ENCODE results near the gene CDH3.
"Not testable (repeated sequence)": the region's sequence is repeated elsewhere in the genome, so short reads cannot be mapped to it uniquely, and the experiment has no call there.

The CDH3 gene

DNA sequence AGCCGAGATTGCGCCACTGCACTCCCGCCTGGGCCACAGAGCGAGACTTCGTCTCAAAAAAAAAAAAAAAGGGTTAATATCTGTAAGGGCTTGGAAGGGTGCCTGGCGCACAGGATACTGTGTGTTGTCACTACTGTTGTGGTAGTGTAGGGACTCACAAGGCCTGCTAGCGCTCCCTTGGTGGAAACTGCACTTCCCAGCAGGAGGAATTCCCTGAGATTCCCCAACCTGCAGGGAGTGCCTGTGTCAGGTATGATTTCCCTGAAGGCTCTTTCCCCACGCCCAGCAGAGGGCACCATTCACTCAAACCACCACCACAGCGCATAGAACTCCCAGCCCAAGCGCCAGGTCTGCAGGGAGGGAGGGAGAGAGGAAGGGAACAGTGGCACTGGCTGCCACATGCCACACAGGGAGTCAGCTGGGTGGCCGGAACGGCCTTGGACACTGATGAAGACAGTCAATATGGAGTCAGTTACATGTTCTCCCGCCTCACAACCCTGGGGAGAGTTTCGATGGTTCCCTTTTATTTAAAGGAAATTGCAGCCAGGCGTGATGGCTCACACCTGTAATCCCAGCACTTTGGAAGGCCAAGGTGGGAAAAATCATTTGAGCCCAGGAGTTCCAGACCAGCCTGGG is 59.2 kb downstream of the CDH3 start:
- peak; percentile 89 for DNase-seq (ENCODE audit: low spot score)

DNA sequence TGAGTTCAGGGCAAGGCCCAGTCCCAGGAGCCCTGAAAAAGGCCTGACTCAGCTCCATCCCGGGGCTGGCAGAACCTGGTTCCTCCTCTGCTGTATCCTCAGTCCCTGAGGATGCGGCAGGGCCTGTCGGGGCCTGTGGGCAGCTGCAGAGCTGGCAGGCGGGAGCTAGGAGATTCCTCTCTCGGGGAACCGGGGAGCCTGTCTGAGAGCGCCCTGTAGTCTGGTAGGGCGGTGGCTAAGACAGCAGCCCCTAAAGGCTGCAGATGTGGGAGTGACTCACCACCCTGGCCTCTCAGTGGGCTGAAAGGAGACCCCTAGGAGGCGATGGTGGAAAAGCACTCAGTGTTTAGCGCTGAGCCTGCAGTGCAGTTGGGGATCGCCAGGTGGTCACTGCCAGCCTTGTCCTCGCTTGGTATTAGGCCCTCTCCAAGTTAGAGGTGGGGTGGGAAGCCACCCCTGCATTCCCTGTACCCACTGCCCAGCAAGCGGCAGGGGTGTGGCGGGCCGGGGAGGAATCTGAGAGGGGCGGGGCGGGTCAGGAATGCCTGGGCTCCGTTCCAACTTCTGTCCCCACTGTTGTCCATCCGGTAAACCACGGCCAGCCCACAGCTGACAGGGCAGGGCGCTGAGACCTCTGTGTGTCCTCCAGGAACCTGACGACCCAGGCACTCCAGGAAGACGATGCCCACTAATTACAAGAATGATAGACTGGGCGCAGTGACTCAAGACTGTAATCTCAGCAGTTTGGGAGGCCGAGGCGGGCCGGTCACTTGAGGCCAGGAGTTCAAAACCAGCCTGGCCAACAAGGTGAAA is 62.4 kb downstream of the CDH3 start:
- no peak for DNase-seq (ENCODE audit: low spot score)

- no peak for DNase-seq (ENCODE audit: low spot score)
Measured at GRCh38 chr16:68710211-68710610, 65.1 kb downstream of the CDH3 start.

DNA sequence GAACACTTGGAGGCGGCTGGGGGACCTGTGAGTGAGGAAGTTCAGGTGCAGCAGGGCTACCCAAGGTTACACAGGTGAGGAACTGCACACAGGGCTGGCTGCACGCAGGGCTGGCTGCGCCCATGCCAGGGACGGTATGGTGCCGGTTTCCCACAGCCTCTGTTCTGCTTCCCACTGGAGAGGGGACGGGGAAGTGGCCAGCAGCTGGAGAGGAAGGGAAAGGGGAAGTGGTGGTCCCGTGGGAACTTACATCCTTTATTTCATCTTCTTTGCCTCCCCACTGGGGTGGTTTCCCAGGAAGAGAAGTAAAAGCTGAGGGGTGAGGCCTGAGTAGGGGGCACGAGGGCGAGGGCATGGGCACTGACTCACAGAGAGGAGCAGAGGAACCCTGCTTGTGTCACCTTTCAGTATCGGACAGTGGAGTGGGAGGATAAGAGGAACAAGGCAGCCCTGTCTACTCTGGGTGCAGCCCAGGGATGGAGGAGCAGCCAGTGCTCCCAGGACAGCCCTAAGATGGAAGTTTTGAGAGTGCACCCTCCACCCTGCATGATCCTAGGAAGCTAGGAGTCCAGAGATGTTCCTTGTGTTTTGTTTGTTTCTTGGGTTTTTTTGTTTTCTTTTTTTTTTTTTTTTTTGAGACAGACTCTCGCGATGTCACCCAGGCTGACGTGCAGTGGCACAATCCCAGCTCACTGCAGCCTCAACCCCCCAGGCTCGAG is 66.5 kb downstream of the CDH3 start:
- no peak for DNase-seq (ENCODE audit: low spot score)

DNA sequence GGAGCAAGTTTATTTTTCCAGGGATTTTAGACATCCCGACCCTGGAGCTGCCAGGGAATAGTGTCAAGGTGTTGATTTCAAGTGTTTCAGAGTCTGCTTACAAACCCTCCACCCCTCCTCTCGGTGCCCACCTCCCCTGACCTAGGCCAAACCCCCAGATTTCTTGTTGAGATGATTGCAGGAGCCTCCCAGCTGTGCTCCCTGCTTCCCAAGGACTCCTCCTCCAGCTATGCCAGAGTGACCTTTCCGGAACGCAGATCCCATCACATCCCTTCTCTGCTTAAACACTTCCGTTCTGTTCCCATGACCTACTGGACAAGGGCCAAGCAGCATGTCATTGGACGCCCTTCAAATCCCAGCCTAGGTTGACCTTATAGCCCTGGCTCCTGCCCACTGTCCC is 68.3 kb downstream of the CDH3 start:
- no peak for DNase-seq (ENCODE audit: low spot score)

GRCh38 chr16:68715471-68715870 is 70.4 kb downstream of the CDH3 start:
- no peak for DNase-seq (ENCODE audit: low spot score)

DNA sequence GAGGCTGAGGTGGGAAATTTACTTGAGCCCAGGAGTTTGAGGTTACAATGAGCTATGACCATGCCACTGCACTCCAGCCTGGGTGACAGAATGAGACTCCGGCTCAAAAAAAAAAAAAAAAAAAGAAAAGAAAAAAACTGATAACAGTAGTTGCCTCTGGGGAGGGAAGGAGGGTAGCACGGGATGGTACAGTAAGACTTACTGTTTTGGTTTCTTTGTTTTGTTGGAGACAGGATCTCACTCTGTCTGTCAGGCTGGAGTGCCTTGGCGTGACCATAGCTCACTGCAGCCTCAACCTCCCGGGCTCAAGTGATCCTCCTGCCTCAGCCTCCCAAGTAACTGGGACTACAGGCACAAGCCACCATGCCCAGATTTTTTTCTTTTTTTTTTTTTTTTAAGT is 71.4 kb downstream of the CDH3 start:
- not testable (repeated sequence) for DNase-seq (ENCODE audit: low spot score)

DNA sequence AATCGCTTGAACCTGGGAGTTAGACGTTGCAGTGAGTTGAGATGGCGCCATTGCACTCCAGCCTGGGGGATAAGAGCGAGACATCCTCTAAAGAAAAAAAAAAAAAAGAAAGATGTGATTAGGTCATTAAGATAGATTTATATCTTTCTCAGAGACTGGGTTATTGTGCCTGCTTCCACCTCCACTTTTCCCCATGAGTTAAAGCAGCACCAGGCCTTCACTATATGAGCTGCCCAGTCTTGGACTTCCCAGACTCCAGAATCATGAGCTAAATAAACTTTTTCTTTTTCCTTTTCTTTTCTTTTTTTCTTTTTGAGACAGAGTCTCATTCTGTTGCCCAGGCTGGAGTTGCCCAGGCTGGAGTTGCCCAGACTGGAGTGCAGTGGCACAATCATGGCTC is 72.6 kb downstream of the CDH3 start:
- no peak for DNase-seq (ENCODE audit: low spot score)

DNA sequence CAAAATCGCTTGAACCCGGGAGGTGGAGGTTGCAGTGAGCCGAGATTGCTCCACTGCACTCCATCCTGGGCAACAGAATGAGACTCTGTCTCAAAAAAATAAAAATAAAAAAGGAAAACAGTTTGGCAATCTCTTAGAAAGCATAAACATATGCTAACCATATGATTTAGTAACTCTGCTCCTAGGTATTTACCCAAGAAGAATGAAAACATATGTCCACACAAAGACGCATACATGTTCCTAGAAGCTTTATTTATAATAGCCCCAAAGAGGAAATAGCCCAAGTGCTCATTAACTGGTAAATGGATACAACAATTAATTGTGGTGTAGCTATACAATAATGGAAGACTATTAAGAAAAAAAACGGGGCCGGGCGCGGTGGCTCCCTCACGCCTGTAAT is 73.5 kb downstream of the CDH3 start:
- no peak for DNase-seq (ENCODE audit: low spot score)

DNA sequence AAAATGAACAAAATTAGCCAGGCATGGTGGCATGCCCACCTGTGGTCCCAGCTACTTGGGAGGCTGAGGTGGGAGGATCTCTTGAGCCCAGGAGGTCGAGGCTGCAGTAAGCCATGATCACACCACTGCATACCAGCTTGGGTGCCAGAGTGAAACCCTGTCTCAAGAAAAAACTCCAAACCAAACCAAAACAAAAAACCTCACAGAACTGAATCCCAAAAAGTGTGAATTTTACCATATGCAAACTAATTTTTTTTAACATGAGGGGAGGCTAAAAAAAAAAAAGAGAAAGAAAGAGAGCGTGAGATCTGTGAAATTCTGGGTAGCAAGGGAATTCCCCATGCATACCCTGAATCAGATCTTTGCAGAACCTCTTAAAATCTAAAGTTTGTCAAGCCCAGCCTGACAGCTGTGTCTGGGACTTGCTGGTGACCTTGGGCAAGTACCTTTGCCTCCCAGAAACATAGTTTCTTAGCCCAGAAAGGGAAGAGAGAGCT is 74.9 kb downstream of the CDH3 start:
- DNase-seq (ENCODE audit: low spot score) = no peak

DNA sequence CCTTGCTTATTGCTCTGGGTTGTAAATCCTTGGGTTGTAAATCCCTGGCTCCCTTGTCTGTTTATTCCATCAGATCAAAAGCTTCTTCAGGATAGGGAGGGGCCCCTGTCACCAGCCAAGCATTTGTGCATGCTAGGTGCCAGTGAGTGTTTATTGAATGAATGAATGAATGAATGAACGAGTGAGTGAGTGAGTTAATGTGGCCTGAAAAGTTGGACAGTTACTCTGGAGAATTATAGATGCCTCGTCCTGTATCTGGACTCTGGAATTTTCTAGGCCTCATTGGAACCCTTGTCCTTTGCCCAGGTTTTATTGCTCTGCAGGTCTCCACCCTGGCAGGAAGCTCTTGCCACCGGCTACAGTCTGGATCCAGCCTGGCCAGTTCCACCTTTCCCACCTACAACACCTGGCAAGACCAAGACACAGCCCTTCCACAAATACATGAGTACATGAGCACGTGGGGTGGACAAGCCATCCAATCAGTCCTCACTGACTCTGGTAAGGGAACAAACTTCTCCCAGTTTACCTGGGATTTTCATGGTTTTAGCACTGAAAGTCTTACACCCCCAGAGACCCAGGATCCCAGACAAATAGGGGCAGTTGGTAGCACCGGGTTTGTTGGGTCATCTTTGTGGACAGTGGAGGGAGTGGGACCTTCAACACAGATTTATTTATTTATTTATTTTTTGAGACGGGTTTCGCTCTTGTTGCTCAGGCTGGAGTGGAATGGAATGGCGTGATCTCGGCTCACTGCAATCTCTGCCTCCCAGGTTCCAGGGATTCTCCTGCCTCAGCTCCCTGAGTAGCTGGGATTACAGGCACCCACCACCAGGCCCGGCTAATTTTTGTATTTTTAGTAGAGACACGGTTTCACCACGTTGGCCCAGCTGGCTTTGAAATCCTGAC is 77.3 kb downstream of the CDH3 start:
- DNase-seq (ENCODE audit: low spot score) = no peak

- DNase-seq (ENCODE audit: low spot score) = peak; percentile 67
Measured at GRCh38 chr16:68724797-68725196, 79.7 kb downstream of the CDH3 start.

GRCh38 chr16:68728523-68728922 is 83.4 kb downstream of the CDH3 start:
- no peak for DNase-seq (ENCODE audit: low spot score)

DNA sequence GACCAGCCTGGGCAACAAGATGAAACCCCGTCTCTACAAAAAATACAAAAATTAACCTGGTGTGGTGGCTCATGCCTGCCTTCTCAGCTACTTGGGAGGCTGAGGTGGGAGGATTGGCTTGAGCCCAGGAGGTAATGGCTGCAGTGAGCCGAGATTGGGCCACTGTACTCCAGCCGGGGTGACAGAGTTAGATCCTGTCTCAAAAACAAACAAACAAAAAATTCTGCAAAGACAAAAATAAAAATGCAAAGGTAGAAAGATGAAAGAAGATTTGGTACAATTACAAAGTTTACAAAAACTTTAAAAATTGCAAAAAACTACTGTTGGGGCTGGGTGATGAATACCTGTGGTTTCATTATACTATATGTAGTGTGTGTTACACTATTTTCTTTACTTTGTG is 86.5 kb downstream of the CDH3 start:
- no peak for DNase-seq (ENCODE audit: low spot score)

- DNase-seq (ENCODE audit: low spot score) = peak; percentile 85
Measured at GRCh38 chr16:68732042-68732680, 87.1 kb downstream of the CDH3 start.

GRCh38 chr16:68732741-68733399 is 87.8 kb downstream of the CDH3 start:
- DNase-seq (ENCODE audit: low spot score) = no peak

- DNase-seq (ENCODE audit: low spot score) = no peak
Measured at GRCh38 chr16:68733570-68733969, 88.5 kb downstream of the CDH3 start.

- DNase-seq (ENCODE audit: low spot score) = no peak
Measured at GRCh38 chr16:68734782-68735181, 89.7 kb downstream of the CDH3 start.

DNA sequence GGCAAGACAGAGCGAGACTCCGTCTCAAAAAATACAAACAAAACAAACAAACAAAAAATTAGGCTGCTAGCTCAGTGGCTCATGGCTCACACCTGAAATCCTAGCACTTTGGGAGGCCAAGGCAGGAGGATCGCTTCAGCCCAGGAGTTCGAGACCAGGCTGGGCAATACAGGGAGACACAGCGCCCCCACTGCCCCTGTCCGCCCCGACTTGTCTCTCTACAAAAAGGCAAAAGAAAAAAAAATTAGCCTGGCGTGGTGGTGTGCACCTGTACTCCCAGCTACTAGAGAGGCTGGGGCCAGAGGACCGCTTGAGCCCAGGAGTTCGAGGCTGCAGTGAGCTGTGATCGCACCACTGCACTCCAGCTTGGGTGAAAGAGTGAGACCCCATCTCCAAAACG is 91.5 kb downstream of the CDH3 start:
- DNase-seq (ENCODE audit: low spot score) = no peak

- peak; percentile 75 for DNase-seq (ENCODE audit: low spot score)
Measured at GRCh38 chr16:68737046-68737729, 92.1 kb downstream of the CDH3 start, which contains the start of gene CDH1. CDH1 (plus strand) TSS chr16:68737292; CDS start chr16:68737416, 124 bp downstream.
